ENCODE results near the gene SEMG1. TPM values are rescaled to one million over a fixed set of nuclear protein-coding genes. Genes with fewer than 3 reads are reported as not detected.

Gene SEMG1
- total RNA-seq, 1 donor from 2014 or later, result not detected

DNA sequence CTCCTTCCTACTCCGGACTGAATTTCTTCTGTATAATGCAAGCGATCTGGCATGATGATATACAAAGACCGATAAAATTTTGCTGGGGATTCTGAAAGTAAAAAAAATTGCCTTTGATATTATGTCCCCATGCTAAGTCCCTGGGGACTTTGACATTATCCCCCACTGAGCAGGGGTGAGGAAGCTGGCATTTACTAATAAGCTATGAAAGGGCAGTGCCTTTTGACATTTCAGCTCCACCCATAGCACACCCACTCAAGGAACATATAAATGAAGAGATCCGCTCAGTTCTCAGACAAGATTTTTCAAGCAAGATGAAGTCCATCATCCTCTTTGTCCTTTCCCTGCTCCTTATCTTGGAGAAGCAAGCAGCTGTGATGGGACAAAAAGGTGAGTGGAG, 14.2 kb downstream of the SEMG1 start, which contains the start of gene SEMG2:
Gene SEMG2 (plus strand): TSS at position 298 of the 400 bp plus-strand sequence. CDS start 17 bp downstream, at position 315.
- DNase-seq (ENCODE audit: low read depth in 2 of 2), result no peak

DNA sequence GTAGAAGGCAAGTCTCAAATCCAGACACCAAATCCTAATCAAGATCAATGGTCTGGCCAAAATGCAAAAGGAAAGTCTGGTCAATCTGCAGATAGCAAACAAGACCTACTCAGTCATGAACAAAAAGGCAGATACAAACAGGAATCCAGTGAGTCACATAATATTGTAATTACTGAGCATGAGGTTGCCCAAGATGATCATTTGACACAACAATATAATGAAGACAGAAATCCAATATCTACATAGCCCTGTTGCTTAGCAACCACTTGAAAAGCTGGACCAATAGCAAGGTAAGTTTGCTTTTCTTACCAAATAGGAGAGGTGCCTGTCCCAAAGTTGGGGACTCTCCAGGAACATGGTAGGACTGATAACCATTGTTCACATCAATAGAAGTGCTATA, 16.3 kb downstream of the SEMG1 start:
- DNase-seq (ENCODE audit: low read depth in 2 of 2), result no peak

DNA sequence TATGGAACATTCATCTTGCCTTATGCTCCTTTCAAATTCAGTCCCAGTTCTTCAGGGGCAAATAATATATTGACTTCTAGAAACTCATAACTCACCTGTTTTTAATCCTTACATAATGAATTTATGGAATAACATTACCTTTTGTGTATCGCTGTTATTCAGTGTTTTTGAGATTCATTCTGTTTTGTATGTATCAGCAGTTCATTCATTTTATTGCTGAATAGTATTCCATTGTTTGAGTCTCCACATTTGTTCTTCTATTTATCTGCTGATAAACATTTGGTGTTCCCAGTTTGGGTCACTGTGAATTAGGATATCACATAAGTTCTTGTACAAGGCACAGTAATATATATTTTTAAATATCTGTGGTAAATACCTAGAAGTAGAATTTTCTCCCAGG, 19.5 kb downstream of the SEMG1 start:
- DNase-seq (ENCODE audit: low read depth in 2 of 2), result no peak

DNA sequence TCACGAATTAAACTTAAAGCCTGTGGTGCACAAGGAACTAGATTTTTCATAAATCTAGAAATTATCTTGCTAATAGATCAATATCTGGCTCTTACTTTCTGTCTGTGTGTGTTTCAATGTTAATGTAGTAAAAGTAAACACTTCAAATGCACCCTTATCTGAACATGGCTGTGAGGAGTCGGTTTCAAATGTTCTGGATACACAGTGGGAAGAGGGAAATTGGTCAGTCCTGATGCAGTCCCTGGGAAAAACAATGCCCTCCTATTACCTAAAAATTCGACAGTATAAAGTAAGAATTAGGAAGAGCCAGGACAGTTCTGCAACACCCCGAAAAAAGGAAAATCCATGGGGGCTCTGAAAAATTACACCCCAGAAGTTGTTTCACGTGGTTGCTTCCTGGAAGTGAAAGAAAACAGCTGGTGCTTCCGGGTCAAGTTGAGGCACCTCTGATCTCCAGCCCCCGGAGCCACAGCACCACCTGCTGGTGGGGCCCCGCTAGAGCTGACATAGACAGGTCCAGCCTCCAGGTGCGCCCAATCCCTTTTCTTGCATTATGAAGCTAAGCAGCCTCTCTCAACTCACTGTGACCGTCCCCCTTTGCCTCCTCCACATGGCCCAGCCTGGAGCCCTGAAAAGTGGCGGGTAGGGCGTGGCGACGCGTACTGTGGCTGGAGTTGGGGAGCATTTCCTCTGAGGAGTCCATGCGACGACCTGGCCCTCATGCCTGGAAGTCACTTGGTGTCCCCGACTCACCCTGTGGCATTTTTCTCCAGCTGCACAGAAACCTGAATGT, 22.6 kb downstream of the SEMG1 start:
- DNase-seq (ENCODE audit: low read depth in 2 of 2), result no peak

DNA sequence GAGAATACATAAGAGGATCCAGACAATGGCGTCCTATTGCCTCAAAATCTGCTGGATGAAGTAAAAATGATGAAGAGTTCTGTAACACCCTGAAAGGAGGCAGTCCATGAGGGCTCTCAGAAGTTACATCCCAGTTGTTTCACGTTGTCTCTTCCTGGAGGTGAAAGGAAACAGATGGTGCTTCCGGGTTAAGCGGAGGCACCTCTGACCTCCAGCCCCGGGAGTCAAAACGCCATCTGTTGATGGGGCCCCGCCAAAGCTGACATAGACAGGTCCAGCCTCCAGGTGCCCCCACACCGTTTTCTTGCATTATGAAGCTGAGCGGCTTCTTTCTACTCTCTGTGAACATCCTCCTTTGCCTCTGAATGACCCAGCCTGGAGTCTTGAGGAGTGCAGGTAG, 23.8 kb downstream of the SEMG1 start:
- DNase-seq (ENCODE audit: low read depth in 2 of 2), result no peak

DNA sequence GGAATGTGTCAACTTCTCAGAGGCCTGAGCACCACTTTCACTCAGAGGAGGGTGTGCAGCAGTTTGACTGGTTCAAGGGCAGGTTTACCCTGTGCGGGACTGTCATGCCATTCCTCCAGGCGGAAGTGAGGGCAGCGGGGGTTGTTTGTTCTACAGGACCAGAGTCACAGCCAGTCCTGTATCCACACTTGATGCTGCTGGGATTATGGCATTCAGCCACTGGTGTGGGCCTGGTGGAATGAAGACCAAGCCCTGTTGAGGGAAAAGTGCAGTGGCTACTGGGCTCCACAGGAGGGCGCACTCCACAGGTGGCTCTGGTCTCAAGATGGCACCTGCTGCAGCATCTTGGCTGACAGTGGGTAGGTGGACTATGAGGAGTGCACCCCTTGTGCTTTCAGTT, 29.2 kb downstream of the SEMG1 start:
- DNase-seq (ENCODE audit: low read depth in 2 of 2), result peak in 1 of 2 donors; percentile 4

DNA sequence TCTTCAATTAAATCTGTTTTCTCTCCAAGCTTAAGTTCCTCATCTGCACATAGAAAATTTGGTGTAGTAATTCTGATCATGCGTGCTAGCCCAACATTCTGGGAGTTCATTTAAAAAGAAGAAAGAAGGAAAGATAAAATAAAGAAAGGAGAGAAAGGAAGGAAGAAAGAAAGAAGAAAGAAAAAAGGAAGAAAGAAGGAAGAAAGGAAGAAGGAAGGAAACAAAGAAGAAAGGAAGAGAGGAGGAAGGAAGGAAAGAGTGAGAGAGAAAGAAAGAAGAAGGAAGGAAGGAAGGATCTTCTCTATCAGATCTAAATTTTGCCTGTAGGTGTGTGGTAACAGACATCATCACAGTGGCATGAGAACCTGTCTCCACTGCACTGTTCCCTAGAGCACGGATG, 31.3 kb downstream of the SEMG1 start:
- no peak for DNase-seq (ENCODE audit: low read depth in 2 of 2)

DNA sequence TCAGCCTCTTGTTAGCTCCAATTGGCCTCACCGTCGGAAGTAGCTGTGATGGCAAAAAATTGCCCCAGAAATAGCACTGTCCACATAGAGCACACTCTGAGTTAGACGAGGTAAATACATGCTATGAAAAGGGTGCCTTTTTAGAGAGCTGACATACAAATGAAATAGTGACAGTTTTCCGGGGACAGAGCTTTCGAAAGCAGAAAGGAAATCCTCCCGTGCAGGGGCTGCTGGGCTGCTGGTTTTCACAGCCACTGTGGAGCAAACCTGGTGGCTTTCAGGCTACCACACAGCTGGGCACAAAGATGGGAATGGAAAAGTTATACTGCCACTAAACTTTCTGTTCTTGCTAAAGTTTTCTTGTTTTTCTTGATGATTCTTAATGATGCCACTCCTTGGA, 39.3 kb downstream of the SEMG1 start:
- DNase-seq (ENCODE audit: low read depth in 2 of 2), result no peak

DNA sequence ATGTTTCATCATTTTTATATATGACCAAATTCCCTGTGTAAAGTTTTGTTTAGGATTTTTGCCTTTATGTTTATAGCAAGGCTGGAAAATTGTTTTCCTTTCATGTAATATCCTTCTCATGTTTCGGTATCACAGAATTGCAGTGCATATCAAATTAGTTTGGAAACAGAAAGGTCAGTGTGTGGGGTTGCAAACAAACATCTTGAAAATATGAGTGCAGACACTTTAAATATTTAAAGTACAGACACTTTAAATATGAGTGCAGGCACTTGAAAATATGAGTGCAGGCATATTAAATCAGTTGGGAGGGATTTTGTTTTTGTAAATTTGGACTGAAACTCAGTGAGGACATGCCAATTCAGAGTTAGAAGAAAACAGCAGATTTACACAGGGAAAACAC, 41.0 kb downstream of the SEMG1 start:
- no peak for DNase-seq (ENCODE audit: low read depth in 2 of 2)

DNA sequence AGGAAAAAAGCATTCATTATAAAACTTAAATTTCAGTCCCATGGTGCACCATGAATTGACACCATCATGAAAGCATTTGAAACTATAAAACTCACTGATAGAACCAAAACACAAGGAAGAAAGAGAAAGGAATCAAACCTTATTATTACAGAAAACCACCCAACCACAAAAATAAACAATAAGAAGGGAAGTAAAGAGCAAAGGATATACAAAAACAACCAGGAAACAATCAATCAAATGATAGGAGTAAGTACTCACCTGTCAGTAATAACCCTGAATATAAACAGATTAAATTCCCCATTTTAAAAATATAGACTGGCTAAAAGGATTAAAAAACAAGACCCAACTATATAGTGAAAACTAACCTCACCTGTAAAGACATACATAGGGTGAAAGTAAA, 41.8 kb downstream of the SEMG1 start:
- no peak for DNase-seq (ENCODE audit: low read depth in 2 of 2)

DNA sequence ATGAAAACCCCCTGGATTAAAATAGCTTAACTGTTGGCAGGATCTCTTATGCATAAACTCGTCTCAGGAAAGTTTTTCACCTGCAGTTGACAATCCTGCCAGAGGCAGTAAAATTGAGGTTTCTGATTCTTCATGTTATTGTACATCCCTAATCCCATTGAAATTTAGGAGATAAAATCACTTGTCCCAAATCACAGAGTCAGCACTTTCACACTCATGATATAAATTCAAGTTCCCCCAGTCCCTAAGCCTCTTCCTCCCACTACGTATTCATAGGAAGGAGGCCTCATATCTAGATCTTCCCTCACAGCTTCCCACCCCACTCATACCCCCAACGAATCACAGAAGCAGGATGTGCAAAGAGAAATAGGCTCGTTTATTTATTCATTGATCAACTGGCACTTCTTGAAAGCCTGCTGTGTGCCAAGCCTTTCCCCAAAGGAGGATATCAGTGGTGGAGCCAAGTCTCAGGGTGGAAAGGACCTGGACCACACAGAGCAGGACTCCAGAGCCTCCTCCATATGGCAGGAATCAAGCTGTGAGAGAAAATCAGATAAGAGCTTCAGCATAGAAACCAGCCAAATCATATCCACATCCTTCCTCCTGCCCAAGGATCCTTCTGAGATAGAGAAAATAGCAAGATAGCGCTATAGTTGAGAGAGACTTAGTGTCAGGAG, 45.2 kb downstream of the SEMG1 start:
- no peak for DNase-seq (ENCODE audit: low read depth in 2 of 2)

DNA sequence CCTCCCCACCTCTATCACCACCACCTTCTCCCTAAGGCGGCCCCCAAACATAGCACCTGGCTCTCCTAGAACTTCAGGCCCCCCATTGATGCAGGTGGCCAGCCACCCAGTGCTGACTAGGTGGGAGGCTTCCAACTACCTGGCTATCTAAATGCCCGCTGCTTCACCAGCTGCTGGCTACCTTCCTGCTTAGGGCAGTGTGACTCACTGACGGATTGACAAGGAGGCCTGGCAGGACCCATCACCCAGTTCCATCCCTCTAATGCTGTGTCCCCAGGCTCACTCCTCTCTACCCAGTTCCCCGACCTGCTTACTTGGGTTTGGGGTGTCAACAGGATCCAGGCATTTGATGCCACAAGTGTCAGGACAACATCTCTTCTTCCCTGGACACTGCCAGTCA, 46.4 kb downstream of the SEMG1 start:
- no peak for DNase-seq (ENCODE audit: low read depth in 2 of 2)

DNA sequence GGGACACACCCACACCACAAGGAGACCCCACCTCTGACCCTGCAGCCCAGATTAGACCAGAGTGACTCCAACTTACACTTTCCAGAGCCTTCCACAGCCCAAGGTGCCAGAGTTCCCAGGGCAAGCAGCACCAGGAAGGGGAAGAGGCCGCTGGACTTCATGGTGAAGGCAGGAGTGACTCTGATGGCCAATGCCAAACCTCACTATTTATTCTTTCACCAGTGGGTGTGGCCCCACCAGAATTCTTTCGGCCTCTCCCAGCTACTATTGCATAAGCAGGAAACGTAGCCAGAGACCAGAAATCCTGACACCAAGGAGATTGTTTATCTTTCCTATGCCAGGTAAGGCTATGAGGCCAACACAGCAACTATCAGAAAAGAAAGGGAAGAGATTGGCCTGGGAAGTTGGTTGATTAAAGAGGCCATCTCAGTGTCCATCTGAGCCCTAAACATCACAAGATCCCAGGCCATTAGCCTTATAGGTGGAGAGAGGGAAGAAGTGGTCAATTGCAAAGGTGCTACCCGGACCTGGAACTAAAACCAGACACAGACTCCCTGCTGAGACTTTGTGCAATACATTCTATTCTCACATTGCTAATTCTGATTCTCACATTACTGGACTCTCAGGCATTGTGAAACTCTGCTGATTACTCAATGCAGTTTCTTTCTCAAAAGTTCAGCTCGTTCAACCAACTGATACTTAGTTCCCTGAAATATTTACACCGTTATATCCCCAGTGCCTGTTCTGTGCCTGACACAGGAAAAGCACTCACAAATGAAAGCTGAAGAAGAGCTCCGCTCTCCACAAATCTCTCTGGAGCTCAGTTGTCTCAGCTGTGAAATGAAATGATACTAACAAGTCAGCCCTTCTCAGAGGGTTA, 47.8 kb downstream of the SEMG1 start, which contains the start of gene SLPI:
Gene SLPI (minus strand): TSS at position 182 of the 880 bp plus-strand sequence. CDS start 21 bp downstream, at position 161.
- DNase-seq (ENCODE audit: low read depth in 2 of 2), result peak in 1 of 2 donors; percentile 6

DNA sequence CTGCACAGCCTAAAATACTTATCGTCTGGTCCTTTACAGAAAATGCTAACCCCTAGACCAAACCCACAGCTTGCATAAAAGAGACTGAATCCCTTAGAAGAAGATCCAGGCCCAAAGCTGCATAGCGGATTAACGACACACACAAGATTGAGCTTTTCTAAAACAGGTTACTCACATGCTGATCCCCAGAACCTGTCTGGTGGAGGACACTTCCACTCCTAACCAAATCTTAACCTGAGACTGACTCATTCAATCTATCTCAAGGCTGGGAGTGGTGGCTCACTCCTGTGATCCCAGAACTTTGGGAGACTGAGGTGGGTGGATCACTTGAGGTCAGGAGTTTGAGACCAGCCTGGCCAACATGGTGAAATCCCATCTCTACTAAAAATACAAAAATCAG, 50.3 kb downstream of the SEMG1 start:
- DNase-seq (ENCODE audit: low read depth in 2 of 2), result no peak

DNA sequence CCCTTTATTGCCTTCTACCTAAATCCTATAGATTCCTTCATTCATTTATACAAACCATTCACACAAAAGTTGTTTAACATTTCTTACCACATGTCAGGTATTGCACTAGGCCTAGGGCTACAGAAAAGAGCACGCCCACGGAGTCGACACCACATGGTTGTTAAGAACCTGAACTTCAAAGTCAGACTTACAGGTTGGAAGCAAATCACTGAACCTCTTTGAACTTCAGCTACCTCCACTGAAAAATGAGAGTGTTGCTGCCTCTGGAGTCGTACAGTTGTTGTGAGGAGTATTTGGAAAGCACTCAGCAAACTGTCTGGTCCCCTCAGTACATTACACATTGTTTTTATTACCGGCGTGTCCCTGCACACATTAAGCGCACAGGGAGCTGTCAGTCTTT, 50.9 kb downstream of the SEMG1 start:
- DNase-seq (ENCODE audit: low read depth in 2 of 2), result no peak

DNA sequence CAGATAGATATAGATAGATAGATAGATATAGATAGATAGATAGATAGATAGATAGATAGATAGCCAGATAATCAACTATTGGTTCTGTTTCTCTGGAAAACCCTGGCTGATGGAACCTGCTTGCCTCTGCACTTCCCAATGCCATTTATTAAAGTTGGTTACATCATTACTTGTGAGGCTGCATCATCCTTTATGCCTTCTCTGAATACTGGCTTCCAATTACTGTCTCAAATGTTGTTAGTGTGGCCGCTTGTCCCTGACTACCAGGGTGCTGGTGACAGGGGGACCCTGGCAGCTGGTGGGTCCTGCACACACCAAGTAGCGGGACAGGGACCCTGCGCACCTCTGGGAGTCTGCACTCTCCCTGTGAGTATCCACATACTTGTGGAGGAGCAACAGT, 51.4 kb downstream of the SEMG1 start:
- no peak for DNase-seq (ENCODE audit: low read depth in 2 of 2)

DNA sequence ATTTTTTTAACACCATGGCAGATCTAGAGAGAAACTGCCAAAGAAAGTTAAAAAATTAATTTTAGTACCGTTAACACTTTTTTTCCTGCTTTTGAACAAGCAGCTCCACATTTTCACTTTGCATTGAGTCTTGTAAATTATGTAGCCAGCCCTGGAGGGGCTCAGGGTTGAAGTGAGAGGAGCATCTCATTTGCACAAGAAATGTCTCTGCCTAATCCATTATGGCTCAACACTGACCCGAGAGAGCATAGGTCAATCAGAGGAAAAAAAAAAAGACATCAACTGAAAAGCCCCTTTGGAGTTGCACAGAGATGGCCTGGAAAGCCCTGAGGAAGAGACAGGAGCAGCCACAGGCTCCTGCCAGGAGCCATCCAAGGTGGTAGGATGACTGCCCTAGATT, 51.8 kb downstream of the SEMG1 start:
- no peak for DNase-seq (ENCODE audit: low read depth in 2 of 2)

Other genes starting within 250 kb of the SEMG1 start
- 14.0 and 20.5 TPM in 2 replicates for gene TOMM34, start 246.6 kb upstream of the SEMG1 start, total RNA-seq
- 13.7 and 14.3 TPM in 2 replicates for gene STK4, start 240.5 kb upstream of the SEMG1 start, total RNA-seq
- under 0.01 and 0.25 TPM in 2 replicates for gene KCNS1, start 105.9 kb upstream of the SEMG1 start, total RNA-seq
- gene WFDC5, start 91.9 kb upstream of the SEMG1 start, total RNA-seq, result not detected in 2 replicates
- gene WFDC12, start 82.6 kb upstream of the SEMG1 start, total RNA-seq, result not detected in 2 replicates
- gene PI3, start 32.1 kb upstream of the SEMG1 start, total RNA-seq, result not detected in 2 replicates
- not detected in 2 replicates for gene SEMG2, start 14.3 kb downstream of the SEMG1 start, total RNA-seq
- 0.39 and 1.4 TPM in 2 replicates for gene SLPI, start 47.5 kb downstream of the SEMG1 start, total RNA-seq
- gene RBPJL, start 99.8 kb downstream of the SEMG1 start, total RNA-seq, result not detected in 2 replicates
- under 0.01 TPM in 2 replicates for gene MATN4, start 101.3 kb downstream of the SEMG1 start, total RNA-seq
- 37.7 and 55.6 TPM in 2 replicates for gene SDC4, start 141.4 kb downstream of the SEMG1 start, total RNA-seq
- gene SYS1, start 156.1 kb downstream of the SEMG1 start, total RNA-seq, result 16.6 and 24.0 TPM in 2 replicates
- gene TP53TG5, start 171.3 kb downstream of the SEMG1 start, total RNA-seq, result not detected in 2 replicates
- gene DBNDD2, start 201.3 kb downstream of the SEMG1 start, total RNA-seq, result 6.4 and 9.4 TPM in 2 replicates
- gene PIGT, start 209.1 kb downstream of the SEMG1 start, total RNA-seq, result 16.4 and 31.0 TPM in 2 replicates